Measurements from ENCODE around the gene WNT4. TPM values are rescaled to one million over a fixed set of nuclear protein-coding genes. Genes with fewer than 3 reads are reported as not detected.

The WNT4 gene
- total and polyA plus RNA-seq, 10 of the 15 experiments (the other 5 are each of a cell fraction or from before 2014, with no cell fraction given) = 0.01 TPM; not detected in 9

DNA sequence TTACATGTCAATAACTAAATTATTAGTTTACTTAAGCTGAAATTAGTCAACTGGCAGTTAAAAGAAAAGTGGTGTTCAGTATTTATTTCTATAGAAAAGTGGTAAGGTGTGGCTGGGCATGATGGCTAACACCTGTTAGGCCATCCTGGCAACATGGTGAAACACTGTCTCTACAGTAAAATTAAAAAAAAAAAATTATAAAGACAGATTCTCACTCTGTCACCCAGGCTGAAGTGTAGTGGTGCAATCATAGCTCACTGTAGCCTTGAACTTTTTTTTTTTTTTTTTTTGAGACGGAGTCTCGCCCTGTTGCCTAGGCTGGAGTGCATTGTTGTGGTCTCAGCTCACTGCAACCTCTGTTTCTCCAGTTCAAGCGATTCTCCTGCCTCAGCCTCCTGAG, 32.9 kb downstream of the WNT4 start (continued):
- TF ChIP-seq ZNF384 (IDR thresholded peaks at IDR 0.05; ENCODE audit: borderline replicate concordance, low read depth, low read length) (no peak), SUZ12 (IDR thresholded peaks at IDR 0.05; ENCODE audit: unreplicated experiment) (no peak), SRF (IDR thresholded peaks at IDR 0.05; ENCODE audit: low read depth in 2 of 2, low read length in 2 of 2) (no peak)

DNA sequence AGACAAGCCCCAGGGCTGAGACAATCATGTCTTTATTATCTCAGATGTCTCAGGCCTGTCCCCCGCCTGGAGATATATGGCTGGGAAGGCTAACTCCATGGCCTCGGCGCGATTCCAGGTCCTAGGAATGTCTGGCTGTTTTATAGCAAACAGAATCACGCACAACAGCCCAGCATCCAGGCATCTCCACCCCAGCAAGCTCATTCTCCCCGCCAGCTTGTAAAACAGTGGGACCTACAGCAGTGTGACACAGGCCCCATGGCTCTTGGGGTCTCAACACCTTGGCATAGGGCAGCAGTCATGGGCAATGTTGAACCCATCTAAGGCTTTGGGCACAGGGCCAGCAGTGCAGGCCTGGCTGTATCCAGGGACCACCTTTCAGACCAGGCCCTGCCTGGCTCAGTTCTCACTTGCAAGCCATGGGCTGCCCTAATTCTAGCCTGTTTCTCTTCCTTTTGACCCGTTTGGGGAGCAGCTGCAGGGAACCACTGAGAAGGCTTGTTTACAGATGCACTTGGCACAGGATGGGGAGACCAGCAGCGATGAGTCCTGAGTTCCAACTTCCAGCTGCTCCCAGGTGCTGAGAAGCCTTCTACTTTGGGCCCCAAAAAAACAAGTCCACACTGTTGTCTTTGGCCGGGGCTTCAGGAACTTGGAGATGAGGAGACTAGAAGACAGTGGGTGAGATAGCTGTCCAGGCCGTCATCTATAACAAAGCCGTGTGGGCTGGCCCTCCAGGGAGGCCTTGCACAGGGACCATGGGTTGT, 34.4 kb downstream of the WNT4 start:
- WGBS (ENCODE audit: insufficient coverage, insufficient replicate concordance, low lambda C conversion rate, missing lambda C conversion rate) = 84% methylated on average over 11 of the region's 11 CpGs
- Histone ChIP-seq H3K9me3 (replicated peaks; ENCODE audit: control insufficient read depth, insufficient read depth, low read length) (no peaks in the 10 kb centered on the region), H3K79me2 (ENCODE audit: control insufficient read depth, insufficient read depth, low read length) (peaks cover 5% of the 10 kb centered on the region), H3K4me2 (ENCODE audit: control insufficient read depth, insufficient read depth) (no peak overlapping the region), H4K20me1 (ENCODE audit: control insufficient read depth, insufficient read depth) (no peaks in the 10 kb centered on the region; the same call in 1 of the 2 replicates), H3K9ac (ENCODE audit: control insufficient read depth, insufficient read depth, low read length) (no peak overlapping the region), H3K27ac (ENCODE audit: control insufficient read depth, insufficient read depth) (no peak overlapping the region), H3K4me1 (ENCODE audit: control insufficient read depth, insufficient read depth, low read length) (peaks cover 12% of the 10 kb centered on the region), H2AFZ (ENCODE audit: control insufficient read depth, low read depth, low read length) (no peak overlapping the region), H3K27me3 (replicated peaks in 1 of 2; ENCODE audit: control insufficient read depth in 2 of 2, insufficient read depth in 2 of 2, low read length in 1 of 2) (no peaks in the 10 kb centered on the region), H3K4me3 (no peak overlapping the region), H3K36me3 (ENCODE audit: control insufficient read depth in 2 of 2, insufficient read depth in 2 of 2, low read length in 1 of 2) (peaks cover 11 to 22% of the 10 kb centered on the region in 2 experiments; a peak in 3 of 4 replicates)
- ATAC-seq (no peak), DNase-seq (ENCODE audit: low read depth, low spot score) (no peak), FAIRE-seq (no peak)
- RAD21 ChIA-PET (ENCODE audit: unreplicated experiment) = no interaction called here
- intact Hi-C loops (cut with micrococcal nuclease; ENCODE audit: unreplicated experiment) (no loop called here), in situ Hi-C loops (cut with MboI) (no loop called here)
- CTCF ChIA-PET = interaction anchor here (1.3 to 1.6 kb wide), 2 partner anchors 9 to 10 kb away, joined by 3 to 4 read pairs; no protein-coding TSS in a partner anchor
- SMC1A ChIA-PET (ENCODE audit: uncharacterized antibody, unreplicated experiment) = interaction anchor here (1.3 to 1.7 kb wide), 2 partner anchors 10 to 84 kb away, joined by 4 to 5 read pairs; no protein-coding TSS in a partner anchor
- BruUV-seq (replicated peaks) = no TSS peak
- POLR2A ChIA-PET = interaction anchor here (0.5 kb wide), 2 partner anchors 8 to 36 kb away, joined by 5 to 7 read pairs; no protein-coding TSS in a partner anchor
- TF ChIP-seq PML (IDR thresholded peaks at IDR 0.05; ENCODE audit: low read length) (no peak), POLR2A (IDR thresholded peaks at IDR 0.05; ENCODE audit: low read depth, low read length) (no peak), ASH2L (IDR thresholded peaks at IDR 0.05; ENCODE audit: borderline replicate concordance, low read depth) (no peak), TCF12 (IDR thresholded peaks at IDR 0.05; ENCODE audit: low read depth, low read length) (no peak), EED (IDR thresholded peaks at IDR 0.05; ENCODE audit: low read depth) (no peak), NR2F1 (conservative IDR thresholded peaks at IDR 0.05) (no peak)
- TF ChIP-seq, protein P1, sequence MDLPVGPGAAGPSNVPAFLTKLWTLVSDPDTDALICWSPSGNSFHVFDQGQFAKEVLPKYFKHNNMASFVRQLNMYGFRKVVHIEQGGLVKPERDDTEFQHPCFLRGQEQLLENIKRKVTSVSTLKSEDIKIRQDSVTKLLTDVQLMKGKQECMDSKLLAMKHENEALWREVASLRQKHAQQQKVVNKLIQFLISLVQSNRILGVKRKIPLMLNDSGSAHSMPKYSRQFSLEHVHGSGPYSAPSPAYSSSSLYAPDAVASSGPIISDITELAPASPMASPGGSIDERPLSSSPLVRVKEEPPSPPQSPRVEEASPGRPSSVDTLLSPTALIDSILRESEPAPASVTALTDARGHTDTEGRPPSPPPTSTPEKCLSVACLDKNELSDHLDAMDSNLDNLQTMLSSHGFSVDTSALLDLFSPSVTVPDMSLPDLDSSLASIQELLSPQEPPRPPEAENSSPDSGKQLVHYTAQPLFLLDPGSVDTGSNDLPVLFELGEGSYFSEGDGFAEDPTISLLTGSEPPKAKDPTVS (IDR thresholded peaks at IDR 0.05; ENCODE audit: low read depth, low read length) = no peak
- TF ChIP-seq, protein P2, sequence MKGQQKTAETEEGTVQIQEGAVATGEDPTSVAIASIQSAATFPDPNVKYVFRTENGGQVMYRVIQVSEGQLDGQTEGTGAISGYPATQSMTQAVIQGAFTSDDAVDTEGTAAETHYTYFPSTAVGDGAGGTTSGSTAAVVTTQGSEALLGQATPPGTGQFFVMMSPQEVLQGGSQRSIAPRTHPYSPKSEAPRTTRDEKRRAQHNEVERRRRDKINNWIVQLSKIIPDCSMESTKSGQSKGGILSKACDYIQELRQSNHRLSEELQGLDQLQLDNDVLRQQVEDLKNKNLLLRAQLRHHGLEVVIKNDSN (IDR thresholded peaks at IDR 0.05; ENCODE audit: borderline replicate concordance, extremely low read length, insufficient read depth, low read depth, low read length) = no peak
- TF ChIP-seq, protein P3, sequence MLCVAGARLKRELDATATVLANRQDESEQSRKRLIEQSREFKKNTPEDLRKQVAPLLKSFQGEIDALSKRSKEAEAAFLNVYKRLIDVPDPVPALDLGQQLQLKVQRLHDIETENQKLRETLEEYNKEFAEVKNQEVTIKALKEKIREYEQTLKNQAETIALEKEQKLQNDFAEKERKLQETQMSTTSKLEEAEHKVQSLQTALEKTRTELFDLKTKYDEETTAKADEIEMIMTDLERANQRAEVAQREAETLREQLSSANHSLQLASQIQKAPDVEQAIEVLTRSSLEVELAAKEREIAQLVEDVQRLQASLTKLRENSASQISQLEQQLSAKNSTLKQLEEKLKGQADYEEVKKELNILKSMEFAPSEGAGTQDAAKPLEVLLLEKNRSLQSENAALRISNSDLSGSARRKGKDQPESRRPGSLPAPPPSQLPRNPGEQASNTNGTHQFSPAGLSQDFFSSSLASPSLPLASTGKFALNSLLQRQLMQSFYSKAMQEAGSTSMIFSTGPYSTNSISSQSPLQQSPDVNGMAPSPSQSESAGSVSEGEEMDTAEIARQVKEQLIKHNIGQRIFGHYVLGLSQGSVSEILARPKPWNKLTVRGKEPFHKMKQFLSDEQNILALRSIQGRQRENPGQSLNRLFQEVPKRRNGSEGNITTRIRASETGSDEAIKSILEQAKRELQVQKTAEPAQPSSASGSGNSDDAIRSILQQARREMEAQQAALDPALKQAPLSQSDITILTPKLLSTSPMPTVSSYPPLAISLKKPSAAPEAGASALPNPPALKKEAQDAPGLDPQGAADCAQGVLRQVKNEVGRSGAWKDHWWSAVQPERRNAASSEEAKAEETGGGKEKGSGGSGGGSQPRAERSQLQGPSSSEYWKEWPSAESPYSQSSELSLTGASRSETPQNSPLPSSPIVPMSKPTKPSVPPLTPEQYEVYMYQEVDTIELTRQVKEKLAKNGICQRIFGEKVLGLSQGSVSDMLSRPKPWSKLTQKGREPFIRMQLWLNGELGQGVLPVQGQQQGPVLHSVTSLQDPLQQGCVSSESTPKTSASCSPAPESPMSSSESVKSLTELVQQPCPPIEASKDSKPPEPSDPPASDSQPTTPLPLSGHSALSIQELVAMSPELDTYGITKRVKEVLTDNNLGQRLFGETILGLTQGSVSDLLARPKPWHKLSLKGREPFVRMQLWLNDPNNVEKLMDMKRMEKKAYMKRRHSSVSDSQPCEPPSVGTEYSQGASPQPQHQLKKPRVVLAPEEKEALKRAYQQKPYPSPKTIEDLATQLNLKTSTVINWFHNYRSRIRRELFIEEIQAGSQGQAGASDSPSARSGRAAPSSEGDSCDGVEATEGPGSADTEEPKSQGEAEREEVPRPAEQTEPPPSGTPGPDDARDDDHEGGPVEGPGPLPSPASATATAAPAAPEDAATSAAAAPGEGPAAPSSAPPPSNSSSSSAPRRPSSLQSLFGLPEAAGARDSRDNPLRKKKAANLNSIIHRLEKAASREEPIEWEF (IDR thresholded peaks at IDR 0.05; ENCODE audit: insufficient replicate concordance, low read depth, low read length) = no peak
- TF ChIP-seq, protein P4, sequence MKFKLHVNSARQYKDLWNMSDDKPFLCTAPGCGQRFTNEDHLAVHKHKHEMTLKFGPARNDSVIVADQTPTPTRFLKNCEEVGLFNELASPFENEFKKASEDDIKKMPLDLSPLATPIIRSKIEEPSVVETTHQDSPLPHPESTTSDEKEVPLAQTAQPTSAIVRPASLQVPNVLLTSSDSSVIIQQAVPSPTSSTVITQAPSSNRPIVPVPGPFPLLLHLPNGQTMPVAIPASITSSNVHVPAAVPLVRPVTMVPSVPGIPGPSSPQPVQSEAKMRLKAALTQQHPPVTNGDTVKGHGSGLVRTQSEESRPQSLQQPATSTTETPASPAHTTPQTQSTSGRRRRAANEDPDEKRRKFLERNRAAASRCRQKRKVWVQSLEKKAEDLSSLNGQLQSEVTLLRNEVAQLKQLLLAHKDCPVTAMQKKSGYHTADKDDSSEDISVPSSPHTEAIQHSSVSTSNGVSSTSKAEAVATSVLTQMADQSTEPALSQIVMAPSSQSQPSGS (IDR thresholded peaks at IDR 0.05; ENCODE audit: low read length) = no peak
